Stimulated activated memory B cell treated with anti-CD40 and anti-IgM and Interleukin-4, amounts not matched to agents 10 μg/mL and 1 μg/mL and 100 μg/mL, for 72 hours (primary cell): ENCODE results near the gene EXD3.
"Not testable (repeated sequence)": the region's sequence is repeated elsewhere in the genome, so short reads cannot be mapped to it uniquely, and the experiment has no call there.

ENCODE experiments used
- ATAC-seq: fragments of 150-1000 bp; cut with Tn5 transposase; 2 replicates; pipeline ENCODE4 v1.10.0; 2021
- H3K27ac Mint-ChIP-seq: one replicate; pipeline ENCODE4 v1.8.0; 2022; ENCODE audit warnings: mild to moderate bottlenecking, mixed read lengths
- H3K27me3 Mint-ChIP-seq: one replicate; pipeline ENCODE4 v1.8.0; 2022; ENCODE audit warnings: mixed read lengths
- H3K36me3 Mint-ChIP-seq: one replicate; pipeline ENCODE4 v1.8.0; 2022; ENCODE audit warnings: mixed read lengths
- H3K4me1 Mint-ChIP-seq: one replicate; pipeline ENCODE4 v1.8.0; 2022; ENCODE audit warnings: mixed read lengths
- H3K4me3 Mint-ChIP-seq: one replicate; pipeline ENCODE4 v1.8.0; 2022; ENCODE audit warnings: mild to moderate bottlenecking, moderate library complexity, mixed read lengths
- H3K9me3 Mint-ChIP-seq: one replicate; pipeline ENCODE4 v1.8.0; 2022; ENCODE audit warnings: mixed read lengths

Gene EXD3

DNA sequence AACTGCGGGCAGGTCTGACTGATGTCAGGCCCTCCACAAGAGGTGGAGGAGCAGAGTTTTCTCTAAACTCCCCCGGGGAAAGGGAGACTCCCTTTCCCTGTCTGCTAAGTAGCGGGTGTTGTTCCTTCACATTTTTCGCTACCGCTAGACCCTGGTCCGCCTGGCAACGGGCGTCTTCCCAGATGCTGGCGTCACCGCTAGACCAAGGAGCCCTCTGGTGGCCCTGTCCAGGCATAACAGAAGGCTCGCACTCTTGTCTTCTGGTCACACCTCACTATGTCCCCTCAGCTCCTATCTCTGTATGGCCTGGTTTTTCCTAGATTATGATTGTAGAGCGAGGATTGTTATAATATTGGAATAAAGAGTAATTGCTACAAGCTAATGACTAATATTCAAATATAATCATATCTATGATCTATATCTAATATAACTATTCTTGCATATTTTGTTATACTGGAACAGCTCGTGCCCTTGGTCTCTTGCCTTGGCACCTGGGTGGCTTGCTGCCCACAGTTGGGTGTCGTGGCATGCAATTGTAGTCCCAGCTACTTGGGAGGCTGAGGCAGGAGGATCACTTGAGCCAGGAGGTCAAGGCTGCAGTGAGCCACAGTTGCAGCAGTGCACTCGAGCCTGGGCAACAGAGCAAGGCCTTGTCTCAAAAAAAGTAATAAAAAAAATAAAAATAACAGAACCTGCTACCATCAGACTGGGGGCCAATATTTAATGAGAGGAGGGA is 160.6 kb downstream of the EXD3 start:
- not testable (repeated sequence) for H3K27me3 Mint-ChIP-seq, ATAC-seq, H3K9me3 Mint-ChIP-seq, H3K4me3 Mint-ChIP-seq, H3K4me1 Mint-ChIP-seq
- peak overlapping the region; percentile 46 for H3K27ac Mint-ChIP-seq
- peaks cover 28% of the 10 kb centered on the region for H3K36me3 Mint-ChIP-seq
